Endothelial cell of umbilical vein (primary cell): Measurements from ENCODE around the gene ZNF831.

Experiments used
- CTCF ChIP-seq, 2 donors: IDR thresholded peaks; 1 replicate in 1 of 2; 2 replicates in 1 of 2; pipeline ENCODE4 v1.5.1; 2011; ENCODE audit warnings: low read length in 2 of 2, mild to moderate bottlenecking in 2 of 2, moderate library complexity in 2 of 2, control low read depth in 1 of 2, inconsistent platforms in 1 of 2, low read depth in 1 of 2; ENCODE audit not compliant: insufficient read depth in 1 of 2; ENCODE audit errors: extremely low read depth in 1 of 2
- EZH2 ChIP-seq: IDR thresholded peaks from 2 replicates; pipeline ENCODE4 v1.6.1; 2012; ENCODE audit warnings: borderline replicate concordance, low read depth, mild to moderate bottlenecking, moderate library complexity, low read length, inconsistent platforms; ENCODE audit not compliant: severe bottlenecking
- FOS ChIP-seq: IDR thresholded peaks from 2 replicates; pipeline ENCODE4 v1.6.1; 2011; ENCODE audit warnings: mild to moderate bottlenecking, low read length, moderate library complexity, borderline replicate concordance; ENCODE audit not compliant: insufficient read depth
- MYC ChIP-seq: IDR thresholded peaks from one replicate; pipeline ENCODE4 v1.6.1; 2011; ENCODE audit warnings: mild to moderate bottlenecking, low read depth, low read length
- POLR2A ChIP-seq: IDR thresholded peaks from 2 replicates; pipeline ENCODE4 v1.6.1; 2012; ENCODE audit warnings: low read depth, mild to moderate bottlenecking, control low read depth, low read length
- POLR2AphosphoS5 ChIP-seq: IDR thresholded peaks from 2 replicates; pipeline ENCODE4 v1.6.1; 2012; ENCODE audit warnings: low read depth, mild to moderate bottlenecking, control low read depth, low read length, moderate library complexity; ENCODE audit not compliant: insufficient read depth

- TF ChIP-seq CTCF (IDR thresholded peaks at IDR 0.05; ENCODE audit: extremely low read depth in 1 of 2, insufficient read depth in 1 of 2, low read depth in 1 of 2, low read length in 2 of 2) (no peak), EZH2 (no peak), MYC (no peak), POLR2A (no peak), POLR2AphosphoS5 (no peak), FOS (no peak)
Measured at GRCh38 chr20:59191036-59191755, 27.6 kb downstream of the ZNF831 start.
